HG03045 (cell line): ENCODE data around the gene NDC1.

Experiments
- ATAC-seq: cut with Tn5 transposase; IDR thresholded peaks from one replicate; pipeline ENCODE4 v1.9.1; 2021; ENCODE audit warnings: mild to moderate bottlenecking, moderate library complexity; ENCODE audit not compliant: unreplicated experiment

NDC1 gene

DNA sequence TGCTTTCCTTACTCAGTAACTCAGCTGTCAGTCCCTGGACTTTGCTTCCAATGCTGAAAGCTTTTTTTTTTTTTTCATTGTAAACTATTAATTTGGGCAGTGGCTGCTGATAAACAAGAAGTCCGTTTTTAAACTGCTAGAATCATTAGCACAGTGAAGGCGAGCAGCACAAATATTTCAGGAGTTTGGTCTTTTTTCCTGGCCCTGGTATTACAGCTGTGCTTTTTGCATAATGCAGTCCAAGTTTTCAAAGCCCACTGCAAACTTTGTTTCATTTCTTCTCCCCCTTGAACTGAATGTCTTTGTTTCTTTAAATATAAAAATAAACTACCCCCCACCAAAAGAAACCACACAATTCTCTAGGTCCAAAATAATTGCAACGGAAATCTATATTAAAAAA lies 105.7 kb downstream of the NDC1 start:
- no peak for ATAC-seq

GRCh38 chr1:53731779-53732305 lies 106.3 kb downstream of the NDC1 start:
- ATAC-seq: no peak

DNA sequence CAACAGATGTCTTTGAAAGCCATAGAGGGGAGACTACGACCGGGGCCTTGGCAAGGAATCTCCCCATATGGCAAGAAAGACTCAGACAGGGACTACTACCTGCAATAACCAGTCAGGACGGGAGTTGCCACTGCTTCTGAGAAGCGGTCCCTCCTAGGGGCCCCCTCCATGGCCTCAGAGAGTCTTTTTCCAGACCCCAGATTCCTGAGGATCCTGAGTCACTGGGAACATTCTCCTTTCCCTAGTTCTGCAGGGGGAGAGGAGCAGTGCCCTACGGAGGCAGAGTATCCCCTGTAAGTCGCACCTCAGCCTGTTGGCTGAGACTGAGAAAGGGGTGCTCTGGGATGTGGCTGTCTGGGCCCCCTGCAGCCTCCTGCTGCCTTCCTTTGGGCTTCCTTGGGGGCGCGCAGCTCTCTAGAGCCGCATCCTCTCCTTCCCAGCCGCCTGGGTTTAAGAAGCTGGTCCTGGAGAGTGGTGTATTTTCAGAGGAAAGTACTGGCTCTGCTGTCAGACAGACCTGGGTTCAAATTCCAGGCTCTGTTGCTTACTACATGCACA lies 107.0 kb downstream of the NDC1 start:
- no peak for ATAC-seq

DNA sequence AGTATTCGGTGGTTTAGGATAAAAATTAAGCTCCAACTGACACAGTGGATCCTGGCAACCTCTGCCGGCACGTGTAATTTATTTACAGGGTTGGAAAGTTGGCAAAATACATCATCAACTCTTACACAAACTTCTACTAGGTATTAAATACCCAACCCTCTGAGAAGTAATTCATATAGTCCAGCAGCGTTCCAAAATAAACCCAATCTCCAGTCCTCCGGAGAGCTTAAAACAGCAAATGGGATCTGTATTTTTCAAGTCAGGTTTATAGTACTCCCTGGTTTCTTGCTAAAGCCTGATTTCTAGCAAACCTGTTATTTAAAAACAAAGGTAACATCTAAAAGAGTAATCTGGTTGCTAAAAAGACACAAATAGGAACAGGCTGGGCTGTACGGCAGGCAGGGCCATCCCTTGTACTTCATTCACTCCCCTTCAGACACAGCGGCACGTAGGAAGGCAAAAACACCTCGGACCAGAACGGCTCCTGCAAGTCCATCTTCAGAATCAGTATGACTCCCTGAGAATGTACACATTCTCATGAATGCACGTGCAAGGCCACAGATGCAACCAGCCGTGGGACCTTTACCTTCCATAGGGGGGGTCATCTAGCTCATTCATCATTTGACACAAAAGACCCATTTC lies 107.8 kb downstream of the NDC1 start:
- no peak for ATAC-seq

DNA sequence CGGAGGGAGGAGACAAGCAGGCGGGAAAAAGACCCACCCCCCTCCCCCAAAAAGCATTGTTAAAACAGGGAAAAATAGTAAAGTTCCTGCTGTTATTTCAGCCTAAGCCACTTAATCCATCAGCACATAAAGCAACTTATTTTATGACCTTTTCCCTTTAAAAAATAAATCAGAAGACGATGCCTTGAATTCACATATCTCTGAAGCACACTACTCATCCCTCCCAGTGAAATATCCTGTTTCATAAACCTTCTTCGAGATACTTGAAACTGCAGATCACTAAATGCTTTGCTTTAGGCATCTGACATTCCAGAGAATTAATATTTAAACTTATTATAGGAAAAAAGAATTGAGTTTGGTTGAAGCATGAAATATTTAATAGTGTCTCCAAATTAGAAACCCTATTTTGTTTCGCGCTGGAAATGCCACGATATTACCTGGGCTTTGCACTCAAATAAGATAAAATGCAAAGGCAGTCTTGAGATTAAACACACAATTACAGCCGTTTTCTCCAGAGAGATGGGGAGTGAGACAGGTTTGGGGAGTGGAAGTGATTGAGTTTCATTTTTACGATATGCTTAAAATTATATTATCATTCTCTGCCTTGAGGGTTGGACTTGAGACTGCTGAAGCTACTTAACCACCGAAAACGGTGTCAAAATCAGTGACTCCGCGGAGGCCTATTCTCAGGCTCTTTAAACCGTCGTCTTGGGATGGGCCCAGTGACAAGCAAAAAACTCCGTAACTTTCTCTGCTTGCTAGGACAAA lies 108.5 kb downstream of the NDC1 start:
- no peak for ATAC-seq

DNA sequence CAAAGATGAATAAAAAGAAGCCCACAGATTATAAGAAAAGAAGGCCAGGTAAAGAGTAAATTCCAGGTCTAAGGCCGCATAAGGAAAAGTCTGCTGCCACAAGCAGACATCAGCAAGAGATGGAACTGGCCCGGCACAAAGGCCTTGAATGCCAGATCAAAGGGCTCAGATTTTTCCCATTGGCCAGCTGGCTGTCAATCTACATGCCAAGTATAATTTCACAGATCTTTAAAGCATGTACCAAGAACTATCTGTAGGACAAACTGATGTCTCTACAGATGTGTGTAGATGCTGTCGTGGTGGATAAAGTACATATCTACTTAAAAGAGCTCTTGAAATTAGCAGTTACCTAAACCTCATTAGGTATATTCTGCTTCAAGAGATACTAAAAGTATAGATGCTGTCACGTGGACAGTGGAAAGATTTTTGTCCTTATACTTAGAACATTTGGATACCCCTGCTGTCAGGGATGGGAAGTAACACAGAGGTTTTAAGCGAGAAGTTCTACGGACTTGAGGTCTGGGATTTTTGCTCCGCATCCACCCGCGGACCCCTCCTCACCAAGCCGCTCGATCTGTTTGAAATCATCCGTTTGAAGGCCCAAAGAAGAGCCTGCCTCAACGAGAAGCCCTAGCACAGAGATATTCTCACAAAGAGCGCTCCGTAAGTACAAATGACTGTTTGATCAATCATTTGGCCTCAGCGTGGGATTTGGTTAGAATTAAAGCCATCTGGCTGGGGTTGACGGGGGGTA lies 109.2 kb downstream of the NDC1 start:
- ATAC-seq: no peak

- no peak for ATAC-seq
These were observed 109.9 kb downstream of the NDC1 start for GRCh38 chr1:53728196-53728595.

GRCh38 chr1:53727461-53728092 lies 110.5 kb downstream of the NDC1 start:
- no peak for ATAC-seq

- ATAC-seq: no peak
These were observed 112.0 kb downstream of the NDC1 start for GRCh38 chr1:53726009-53726600.

DNA sequence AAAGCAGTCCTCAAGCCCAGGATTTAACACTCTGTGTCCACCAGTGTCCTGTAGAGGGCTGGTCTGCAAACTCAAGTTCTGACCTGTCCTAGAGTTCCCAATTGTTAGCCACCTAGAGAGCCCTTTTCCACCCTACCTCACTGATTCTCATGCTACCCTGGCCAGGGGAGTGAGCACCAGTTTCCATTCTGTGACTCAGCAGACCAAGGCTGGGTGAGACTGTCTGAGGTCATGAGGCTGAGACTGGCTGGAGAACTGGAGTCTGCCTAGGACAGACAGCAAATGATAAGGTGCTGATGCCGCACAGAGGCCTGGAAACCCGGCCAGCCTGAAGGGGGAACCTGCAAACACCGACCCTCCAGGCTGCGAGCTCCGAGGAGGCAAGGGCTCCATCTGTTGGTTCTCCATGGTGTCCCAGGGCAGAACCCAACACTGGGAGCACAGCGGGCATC lies 112.8 kb downstream of the NDC1 start:
- no peak for ATAC-seq

- ATAC-seq: no peak
These were observed 116.1 kb downstream of the NDC1 start for GRCh38 chr1:53722025-53722424.

GRCh38 chr1:53721088-53721487 lies 117.0 kb downstream of the NDC1 start:
- ATAC-seq: no peak

- ATAC-seq: no peak
These were observed 118.6 kb downstream of the NDC1 start for GRCh38 chr1:53719469-53719868.

DNA sequence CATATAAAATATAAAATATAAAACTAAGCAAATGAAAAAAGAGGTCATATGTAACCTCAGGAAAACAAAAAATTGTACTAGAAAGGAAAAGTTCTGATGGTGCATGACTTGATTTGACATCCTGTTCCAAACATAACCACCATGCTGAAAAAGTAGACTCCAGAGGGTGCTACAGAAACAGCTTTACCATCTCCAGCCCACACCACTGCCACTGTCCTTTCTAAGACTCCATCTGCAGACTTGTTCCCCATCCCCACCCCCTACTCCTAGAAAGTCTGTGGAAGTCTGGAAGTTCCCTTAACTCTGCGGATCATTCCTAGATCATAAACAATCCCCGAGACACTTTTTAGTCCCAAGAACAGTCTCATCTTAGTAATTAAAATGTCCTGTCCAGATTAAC lies 119.7 kb downstream of the NDC1 start:
- no peak for ATAC-seq

GRCh38 chr1:53717025-53717804 lies 120.9 kb downstream of the NDC1 start:
- ATAC-seq: no peak

DNA sequence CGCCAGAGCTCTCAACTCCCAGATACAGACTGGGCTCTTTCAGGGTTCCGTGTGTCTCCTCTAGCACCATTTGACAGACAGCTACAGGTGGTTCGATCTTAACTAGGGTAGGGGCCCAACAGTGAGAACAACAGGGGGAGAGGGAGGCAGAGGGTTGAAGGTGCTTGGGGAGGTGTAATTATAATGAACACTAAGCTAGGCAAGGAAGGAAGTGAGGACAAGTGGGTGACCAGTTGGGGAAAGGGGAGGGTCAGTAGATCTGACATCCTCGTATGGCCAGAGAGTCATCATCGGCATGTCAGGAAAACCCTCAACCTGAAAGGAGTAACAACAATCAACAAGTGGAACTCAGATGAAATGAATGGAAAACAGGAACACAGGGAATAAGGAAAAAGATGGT lies 121.9 kb downstream of the NDC1 start:
- ATAC-seq: no peak

DNA sequence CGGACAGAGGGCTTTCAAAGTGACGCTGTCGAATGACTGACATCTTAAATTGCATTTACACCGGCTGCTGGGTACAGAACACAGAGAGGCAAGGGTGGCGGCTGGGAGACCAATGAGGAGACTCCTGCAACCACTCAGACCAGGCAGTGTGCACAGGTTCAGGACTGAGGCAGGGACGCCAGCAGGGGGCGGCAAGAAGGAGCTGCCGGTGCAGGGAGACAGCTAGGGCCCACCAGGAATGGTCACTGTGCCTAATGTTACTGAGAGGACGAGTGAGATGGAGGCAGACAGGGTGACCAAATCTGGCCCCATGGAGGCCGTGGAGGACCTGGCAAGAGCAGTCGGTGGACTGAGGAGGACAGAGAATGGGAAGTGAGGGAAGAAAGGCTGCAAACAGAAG lies 122.6 kb downstream of the NDC1 start:
- no peak for ATAC-seq
